ENCODE measurements around the gene PGGT1B. TPM values are rescaled to one million over a fixed set of nuclear protein-coding genes. Genes with fewer than 3 reads are reported as not detected.

PGGT1B gene
- total and polyA plus RNA-seq, 5 experiments from 2014 or later: 7.1 to 42.6 (median 17.4) TPM

- no peak for DNase-seq
- POLR2A ChIA-PET: no interaction called here
- peak overlapping the region in 1 of 10 donors; percentile 29 for H3K27ac Mint-ChIP-seq
- no peak for ATAC-seq
- H3K4me1 Mint-ChIP-seq: no peaks in the 10 kb centered on the region
- H3K9me3 Mint-ChIP-seq: no peaks in the 10 kb centered on the region
- peaks cover 0 to 7% (median 0%) of the 10 kb centered on the region in 3 donors for H3K36me3 Mint-ChIP-seq
- H3K27me3 Mint-ChIP-seq: peaks cover 3 to 23% (median 5%) of the 10 kb centered on the region in 5 donors
- H3K4me3 Mint-ChIP-seq: no peak overlapping the region
Measured at GRCh38 chr5:115193295-115193694, 69.4 kb downstream of the PGGT1B start.

GRCh38 chr5:115192098-115192497 lies 70.6 kb downstream of the PGGT1B start:
- no peak overlapping the region for H3K4me3 Mint-ChIP-seq
- H3K36me3 Mint-ChIP-seq: peaks cover 0 to 7% (median 0%) of the 10 kb centered on the region in 3 donors
- H3K9me3 Mint-ChIP-seq: no peaks in the 10 kb centered on the region
- no peak for DNase-seq
- H3K27ac Mint-ChIP-seq: no peak overlapping the region
- peaks cover 5 to 26% (median 7%) of the 10 kb centered on the region in 5 donors for H3K27me3 Mint-ChIP-seq
- no peaks in the 10 kb centered on the region for H3K4me1 Mint-ChIP-seq
- ATAC-seq: no peak
- POLR2A ChIA-PET: no interaction called here

- Mint-ChIP-seq H3K27me3 (peaks cover 5 to 31% (median 11%) of the 10 kb centered on the region in 5 donors), H3K4me1 (no peaks in the 10 kb centered on the region), H3K27ac (no peak overlapping the region), H3K36me3 (peaks cover 0 to 7% (median 0%) of the 10 kb centered on the region in 3 donors), H3K4me3 (no peak overlapping the region), H3K9me3 (no peaks in the 10 kb centered on the region)
- POLR2A ChIA-PET: no interaction called here
- no peak for ATAC-seq
- no peak for DNase-seq
Measured at GRCh38 chr5:115191474-115192031, 71.1 kb downstream of the PGGT1B start.

DNA sequence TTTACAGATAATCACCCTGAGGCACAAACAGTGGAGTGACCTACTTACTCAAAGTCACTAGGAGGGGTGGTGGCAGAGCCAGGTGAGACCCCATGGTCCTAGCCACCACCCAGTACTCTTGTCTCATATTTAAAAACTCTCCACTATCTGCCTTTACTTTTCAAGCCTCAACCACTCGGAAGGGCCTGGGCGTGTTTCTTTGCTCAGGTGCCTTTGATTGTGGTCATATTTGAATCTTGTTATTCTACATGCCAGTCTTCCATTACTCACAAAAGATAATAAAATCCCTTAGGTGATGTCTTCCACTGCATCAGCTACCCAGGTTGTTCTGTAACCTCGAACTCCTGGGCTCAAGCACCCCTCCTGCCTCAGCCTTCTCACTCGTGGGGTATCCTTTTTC lies 72.3 kb downstream of the PGGT1B start:
- H3K27me3 Mint-ChIP-seq: peaks cover 5 to 40% (median 13%) of the 10 kb centered on the region in 5 donors
- DNase-seq (no peak), ATAC-seq (no peak)
- no peak overlapping the region for H3K4me3 Mint-ChIP-seq
- H3K27ac Mint-ChIP-seq: no peak overlapping the region
- H3K9me3 Mint-ChIP-seq: no peaks in the 10 kb centered on the region
- no peaks in the 10 kb centered on the region for H3K4me1 Mint-ChIP-seq
- H3K36me3 Mint-ChIP-seq: peaks cover 0 to 2% (median 0%) of the 10 kb centered on the region in 3 donors
- POLR2A ChIA-PET: no interaction called here

GRCh38 chr5:115189866-115190265 lies 72.8 kb downstream of the PGGT1B start:
- H3K27me3 Mint-ChIP-seq: peaks cover 7 to 43% (median 13%) of the 10 kb centered on the region in 5 donors
- H3K27ac Mint-ChIP-seq: no peak overlapping the region
- DNase-seq (no peak), ATAC-seq (no peak)
- H3K36me3 Mint-ChIP-seq: peaks cover 0 to 2% (median 0%) of the 10 kb centered on the region in 3 donors
- H3K9me3 Mint-ChIP-seq: peaks cover 0 to 3% (median 0%) of the 10 kb centered on the region in 9 donors
- H3K4me1 Mint-ChIP-seq: no peaks in the 10 kb centered on the region
- H3K4me3 Mint-ChIP-seq: no peak overlapping the region
- POLR2A ChIA-PET: no interaction called here

- H3K4me1 Mint-ChIP-seq: no peaks in the 10 kb centered on the region
- peaks cover 0 to 3% (median 0%) of the 10 kb centered on the region in 9 donors for H3K9me3 Mint-ChIP-seq
- H3K27ac Mint-ChIP-seq: no peak overlapping the region
- no peak overlapping the region for H3K4me3 Mint-ChIP-seq
- POLR2A ChIA-PET: interaction anchor here (0.6 kb wide), 1 partner anchor 13 kb away, joined by 7 read pairs; no protein-coding TSS in a partner anchor
- no peak for DNase-seq
- H3K27me3 Mint-ChIP-seq: peaks cover 22 to 64% (median 27%) of the 10 kb centered on the region in 5 donors
- H3K36me3 Mint-ChIP-seq: peaks cover 0 to 2% (median 0%) of the 10 kb centered on the region in 3 donors
- no peak for ATAC-seq
Measured at GRCh38 chr5:115186794-115187193, 75.9 kb downstream of the PGGT1B start.

DNA sequence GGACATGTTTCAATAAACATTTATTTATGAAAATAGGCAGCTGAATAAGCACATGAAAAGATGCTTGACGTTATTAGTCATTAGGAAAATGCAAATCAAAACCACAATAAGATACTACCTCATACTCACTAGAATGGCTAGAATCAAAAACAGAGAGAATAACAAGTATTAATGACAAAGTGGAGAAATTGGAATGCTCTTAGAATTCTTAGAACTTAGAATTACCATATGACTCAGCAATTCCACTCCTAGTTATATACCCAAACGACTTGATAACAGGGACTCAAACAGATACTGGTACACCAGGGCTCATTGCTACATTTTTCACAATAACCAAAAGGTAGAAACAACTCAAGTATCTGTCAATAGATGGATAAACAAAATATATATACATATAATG lies 77.9 kb downstream of the PGGT1B start:
- POLR2A ChIA-PET: no interaction called here
- H3K27ac Mint-ChIP-seq: no peak overlapping the region
- peaks cover 34 to 69% (median 41%) of the 10 kb centered on the region in 5 donors for H3K27me3 Mint-ChIP-seq
- H3K9me3 Mint-ChIP-seq: peaks cover 0 to 6% (median 2%) of the 10 kb centered on the region in 9 donors
- no peak overlapping the region for H3K4me3 Mint-ChIP-seq
- DNase-seq: no peak
- peaks cover 0 to 6% (median 2%) of the 10 kb centered on the region in 3 donors for H3K36me3 Mint-ChIP-seq
- no peak for ATAC-seq
- H3K4me1 Mint-ChIP-seq: peaks cover 3 to 11% (median 10%) of the 10 kb centered on the region in 4 donors

- Mint-ChIP-seq H3K4me1 (peaks cover 3 to 20% (median 17%) of the 10 kb centered on the region in 4 donors), H3K27ac (no peak overlapping the region), H3K9me3 (peaks cover 0 to 6% (median 2%) of the 10 kb centered on the region in 9 donors), H3K36me3 (peaks cover 0 to 6% (median 5%) of the 10 kb centered on the region in 3 donors), H3K4me3 (peak overlapping the region in 1 of 10 donors; percentile 1), H3K27me3 (peaks cover 48 to 89% (median 66%) of the 10 kb centered on the region in 5 donors)
- no peak for DNase-seq
- POLR2A ChIA-PET: no interaction called here
- no peak for ATAC-seq
Measured at GRCh38 chr5:115181757-115182156, 80.9 kb downstream of the PGGT1B start.

GRCh38 chr5:115180165-115180709 lies 82.4 kb downstream of the PGGT1B start:
- Mint-ChIP-seq H3K27me3 (peaks cover 52 to 83% (median 73%) of the 10 kb centered on the region in 5 donors), H3K36me3 (peaks cover 0 to 6% (median 5%) of the 10 kb centered on the region in 3 donors), H3K9me3 (peaks cover 0 to 6% (median 2%) of the 10 kb centered on the region in 9 donors), H3K4me3 (peak overlapping the region; percentile 77 to 96 (median 86)), H3K4me1 (peaks cover 3 to 20% (median 17%) of the 10 kb centered on the region in 4 donors), H3K27ac (peak overlapping the region in 1 of 10 donors; percentile 75)
- POLR2A ChIA-PET: no interaction called here
- ATAC-seq (peak; percentile 70 to 77), DNase-seq (peak in 5 of 10 donors; percentile 9 to 43 (median 30))

GRCh38 chr5:115179394-115180164 lies 83.1 kb downstream of the PGGT1B start:
- peak in 3 of 10 donors; percentile 26 to 42 (median 26) for DNase-seq

GRCh38 chr5:115179030-115179393 lies 83.7 kb downstream of the PGGT1B start:
- Mint-ChIP-seq H3K4me1 (peaks cover 3 to 20% (median 17%) of the 10 kb centered on the region in 4 donors), H3K27ac (no peak overlapping the region), H3K4me3 (peak overlapping the region in 7 of 10 donors; percentile 44 to 96 (median 78)), H3K9me3 (peaks cover 0 to 6% (median 0%) of the 10 kb centered on the region in 9 donors), H3K36me3 (peaks cover 0 to 12% (median 5%) of the 10 kb centered on the region in 3 donors), H3K27me3 (peaks cover 51 to 83% (median 76%) of the 10 kb centered on the region in 5 donors)
- DNase-seq (no peak), ATAC-seq (no peak)
- POLR2A ChIA-PET: no interaction called here

More at GRCh38 chr5:115179394-115180164, 83.1 kb downstream of the PGGT1B start:
- H3K36me3 Mint-ChIP-seq: peaks cover 0 to 9% (median 5%) of the 10 kb centered on the region in 3 donors
- H3K27me3 Mint-ChIP-seq: peaks cover 51 to 84% (median 75%) of the 10 kb centered on the region in 5 donors
- peaks cover 3 to 20% (median 17%) of the 10 kb centered on the region in 4 donors for H3K4me1 Mint-ChIP-seq
- H3K4me3 Mint-ChIP-seq: peak overlapping the region; percentile 75 to 96 (median 86)
- POLR2A ChIA-PET: no interaction called here
- peak overlapping the region in 1 of 10 donors; percentile 75 for H3K27ac Mint-ChIP-seq
- peak; percentile 47 to 57 for ATAC-seq
- peaks cover 0 to 6% (median 0%) of the 10 kb centered on the region in 9 donors for H3K9me3 Mint-ChIP-seq

DNA sequence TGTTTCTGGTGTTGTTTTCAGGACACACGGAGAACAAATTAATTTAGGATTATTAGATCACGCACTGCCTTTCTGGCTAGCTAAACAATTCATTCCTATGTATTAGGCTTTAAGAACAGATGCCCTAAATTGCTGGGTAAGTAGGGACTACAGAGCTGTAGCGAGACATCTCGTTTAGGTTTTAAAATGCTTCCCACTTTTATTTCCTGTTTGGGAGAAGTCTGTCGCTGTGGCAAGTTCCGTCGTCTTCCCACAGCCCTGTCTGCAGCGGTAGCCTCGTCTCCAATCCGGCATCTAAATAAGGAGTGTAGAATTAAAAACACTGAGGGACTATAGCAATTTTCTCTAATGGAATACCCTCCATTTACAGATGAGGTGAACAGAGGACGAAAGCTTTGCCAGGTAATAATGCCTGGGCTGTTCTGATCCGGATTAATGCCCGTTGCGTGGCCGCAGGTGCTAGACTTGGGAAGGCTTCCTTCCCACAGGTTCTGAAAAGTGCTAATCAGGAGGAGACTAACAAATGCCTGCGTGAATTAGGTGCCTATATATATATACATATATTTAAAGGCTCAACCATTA lies 91.7 kb downstream of the PGGT1B start:
- H3K4me1 Mint-ChIP-seq: peaks cover 8 to 23% (median 13%) of the 10 kb centered on the region in 4 donors
- H3K27me3 Mint-ChIP-seq: peaks cover 44 to 64% (median 62%) of the 10 kb centered on the region in 5 donors
- H3K4me3 Mint-ChIP-seq: peak overlapping the region; percentile 68 to 88 (median 85)
- peak overlapping the region in 2 of 10 donors; percentile 34 to 60 for H3K27ac Mint-ChIP-seq
- POLR2A ChIA-PET: interaction anchor here (0.6 kb wide), 1 partner anchor 444 kb away, joined by 3 read pairs; no protein-coding TSS in a partner anchor
- no peak for ATAC-seq
- peaks cover 0 to 12% (median 7%) of the 10 kb centered on the region in 3 donors for H3K36me3 Mint-ChIP-seq
- DNase-seq: no peak
- H3K9me3 Mint-ChIP-seq: peaks cover 0 to 18% (median 9%) of the 10 kb centered on the region in 9 donors
